GM19351 (cell line): ENCODE results near the gene UMODL1.
A peak's percentile ranks its signal among the peaks of the same experiment; 100 is the strongest.
"Not testable (repeated sequence)": the region's sequence is repeated elsewhere in the genome, so short reads cannot be mapped to it uniquely, and the experiment has no call there.

Experiments
- ATAC-seq: cut with Tn5 transposase; IDR thresholded peaks from one replicate; pipeline ENCODE4 v1.9.1; 2021; ENCODE audit warnings: mild to moderate bottlenecking, moderate library complexity; ENCODE audit not compliant: unreplicated experiment

The UMODL1 gene

GRCh38 chr21:42111811-42112210, 40.7 kb downstream of the UMODL1 start:
- no peak for ATAC-seq

GRCh38 chr21:42112238-42112637, 41.1 kb downstream of the UMODL1 start:
- ATAC-seq, result no peak

GRCh38 chr21:42112857-42113256, 41.7 kb downstream of the UMODL1 start:
- ATAC-seq, result no peak

- ATAC-seq, result no peak
These were observed 42.9 kb downstream of the UMODL1 start for GRCh38 chr21:42113926-42114409.

GRCh38 chr21:42114646-42115045, 43.5 kb downstream of the UMODL1 start:
- ATAC-seq, result no peak

- no peak for ATAC-seq
These were observed 44.1 kb downstream of the UMODL1 start for GRCh38 chr21:42115136-42115683.

- not testable (repeated sequence) for ATAC-seq
These were observed 45.4 kb downstream of the UMODL1 start for GRCh38 chr21:42116551-42116950.

GRCh38 chr21:42117229-42117966, 46.3 kb downstream of the UMODL1 start:
- ATAC-seq, result peak; percentile 67

GRCh38 chr21:42117967-42118780, 47.1 kb downstream of the UMODL1 start:
- no peak for ATAC-seq

GRCh38 chr21:42118901-42119300, 47.8 kb downstream of the UMODL1 start:
- ATAC-seq, result no peak

GRCh38 chr21:42120101-42120902, 49.2 kb downstream of the UMODL1 start:
- ATAC-seq, result no peak

GRCh38 chr21:42120903-42121535, 49.9 kb downstream of the UMODL1 start:
- ATAC-seq, result no peak

- ATAC-seq, result no peak
These were observed 50.7 kb downstream of the UMODL1 start for GRCh38 chr21:42121794-42122193.

- ATAC-seq, result no peak
These were observed 51.3 kb downstream of the UMODL1 start for GRCh38 chr21:42122398-42122797.

- ATAC-seq, result no peak
These were observed 51.7 kb downstream of the UMODL1 start for GRCh38 chr21:42122808-42123207.

- ATAC-seq, result no peak
These were observed 52.2 kb downstream of the UMODL1 start for GRCh38 chr21:42123219-42123908.

- ATAC-seq, result no peak
These were observed 53.0 kb downstream of the UMODL1 start for GRCh38 chr21:42124081-42124480.

- ATAC-seq, result no peak
These were observed 53.9 kb downstream of the UMODL1 start for GRCh38 chr21:42124826-42125570.
